ENCODE results near the gene FAM169A. TPM values are rescaled to one million over a fixed set of nuclear protein-coding genes. Genes with fewer than 3 reads are reported as not detected.
A peak's percentile ranks its signal among the peaks of the same experiment; 100 is the strongest.

Gene FAM169A
- total and polyA plus RNA-seq, 2 donors (not counting 3 experiments of a cell fraction or from before 2014, with no cell fraction given), result 0.06 to 0.62 TPM

DNA sequence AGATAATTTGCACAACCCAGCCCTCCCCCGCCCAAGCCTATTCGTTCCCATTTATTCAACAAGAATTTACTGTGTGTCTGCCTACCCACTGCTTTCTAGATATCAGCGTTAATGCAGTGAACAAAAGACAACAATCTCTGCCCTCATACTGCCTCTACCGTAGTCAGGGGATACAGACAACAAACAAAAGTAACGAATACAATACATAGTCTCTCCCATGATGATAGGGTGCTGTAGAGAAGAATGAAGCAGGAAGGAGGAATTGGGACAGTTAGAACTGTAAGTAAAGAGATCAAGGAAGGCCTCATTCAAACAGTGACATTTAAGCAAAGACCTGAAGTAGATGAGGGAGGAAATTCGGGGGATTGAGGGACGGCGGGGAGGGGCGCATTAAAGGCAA lies 101.0 kb downstream of the FAM169A start:
- Histone ChIP-seq H3K9ac (replicated peaks; ENCODE audit: extremely low read depth, insufficient read depth, low read length) (peak overlapping the region; percentile 24), H3K79me2 (ENCODE audit: control insufficient read depth, insufficient read depth, low read length) (peaks cover 40% of the 10 kb centered on the region), H3K27me3 (ENCODE audit: control insufficient read depth in 2 of 2, insufficient read depth in 2 of 2, low read length in 2 of 2) (no peaks in the 10 kb centered on the region), H2AFZ (ENCODE audit: low read depth, low read length) (no peak overlapping the region), H3K9me3 (replicated peaks; ENCODE audit: control insufficient read depth, insufficient read depth, low read length) (no peaks in the 10 kb centered on the region), H4K20me1 (replicated peaks; ENCODE audit: control insufficient read depth, extremely low read depth, insufficient read depth, low read length) (peaks cover 2% of the 10 kb centered on the region), H3K27ac (ENCODE audit: insufficient read depth, low read depth, low read length) (no peak overlapping the region), H3K4me3 (replicated peaks in 1 of 3; ENCODE audit: insufficient read depth in 1 of 3, low read depth in 1 of 3, low read length in 3 of 3) (no peak overlapping the region), H3K4me2 (ENCODE audit: insufficient read depth, low read length) (no peak overlapping the region), H3K9me1 (replicated peaks; ENCODE audit: control insufficient read depth, extremely low read depth, insufficient read depth, low read length) (no peaks in the 10 kb centered on the region), H3K4me1 (ENCODE audit: control insufficient read depth, extremely low read depth, insufficient read depth, low read length) (peaks cover 17% of the 10 kb centered on the region), H3K36me3 (ENCODE audit: control insufficient read depth in 2 of 2, extremely low read depth in 1 of 2, insufficient read depth in 2 of 2, low read length in 2 of 2) (no peaks in the 10 kb centered on the region)
- CTCF ChIA-PET, result no interaction called here
- FAIRE-seq (no peak), DNase-seq (ENCODE audit: low read depth, low spot score) (peak; percentile 24)
- intact Hi-C loops (cut with micrococcal nuclease) (no loop called here), dilution Hi-C loops (cut with MboI; ENCODE audit: extremely low pct_ligation_motif_present, low sequenced_read_pairs) (no loop called here)
- BruUV-seq (replicated peaks), result no TSS peak
- TF ChIP-seq EZH2 (IDR thresholded peaks at IDR 0.05; ENCODE audit: borderline replicate concordance, low read depth, low read length, severe bottlenecking) (no peak), FOS (IDR thresholded peaks at IDR 0.05; ENCODE audit: borderline replicate concordance, insufficient read depth, low read length) (no peak), GATA2 (IDR thresholded peaks at IDR 0.05; ENCODE audit: insufficient read depth, insufficient read length, low read depth, low read length) (no peak), MYC (IDR thresholded peaks at IDR 0.05; ENCODE audit: low read depth, low read length) (no peak), MAX (IDR thresholded peaks at IDR 0.05; ENCODE audit: insufficient read depth, insufficient read length) (no peak), POLR2AphosphoS5 (IDR thresholded peaks at IDR 0.05; ENCODE audit: insufficient read depth, low read depth, low read length) (no peak), POLR2A (IDR thresholded peaks at IDR 0.05; ENCODE audit: low read depth, low read length) (no peak), JUN (IDR thresholded peaks at IDR 0.05; ENCODE audit: borderline replicate concordance, insufficient read depth, insufficient read length, low read depth) (no peak), CTCF (IDR thresholded peaks at IDR 0.05; ENCODE audit: extremely low read depth in 1 of 2, insufficient read depth in 1 of 2, low read depth in 1 of 2, low read length in 2 of 2) (no peak)
- POLR2A ChIA-PET, result no interaction called here
